Measurements from ENCODE around the gene TOR1AIP1.

- TF ChIP-seq ZBTB44 (tag by site-specific recombination; IDR thresholded peaks at IDR 0.05) (peak; percentile 64), ZIC2 (tag by site-specific recombination; IDR thresholded peaks at IDR 0.05) (no peak; the same call in 1 of the 2 replicates), ZSCAN16 (tag by site-specific recombination; IDR thresholded peaks at IDR 0.05) (no peak; the same call in 1 of the 2 replicates), ZNF121 (tag by site-specific recombination; IDR thresholded peaks at IDR 0.05) (no peak)
- TF ChIP-seq, protein P1, sequence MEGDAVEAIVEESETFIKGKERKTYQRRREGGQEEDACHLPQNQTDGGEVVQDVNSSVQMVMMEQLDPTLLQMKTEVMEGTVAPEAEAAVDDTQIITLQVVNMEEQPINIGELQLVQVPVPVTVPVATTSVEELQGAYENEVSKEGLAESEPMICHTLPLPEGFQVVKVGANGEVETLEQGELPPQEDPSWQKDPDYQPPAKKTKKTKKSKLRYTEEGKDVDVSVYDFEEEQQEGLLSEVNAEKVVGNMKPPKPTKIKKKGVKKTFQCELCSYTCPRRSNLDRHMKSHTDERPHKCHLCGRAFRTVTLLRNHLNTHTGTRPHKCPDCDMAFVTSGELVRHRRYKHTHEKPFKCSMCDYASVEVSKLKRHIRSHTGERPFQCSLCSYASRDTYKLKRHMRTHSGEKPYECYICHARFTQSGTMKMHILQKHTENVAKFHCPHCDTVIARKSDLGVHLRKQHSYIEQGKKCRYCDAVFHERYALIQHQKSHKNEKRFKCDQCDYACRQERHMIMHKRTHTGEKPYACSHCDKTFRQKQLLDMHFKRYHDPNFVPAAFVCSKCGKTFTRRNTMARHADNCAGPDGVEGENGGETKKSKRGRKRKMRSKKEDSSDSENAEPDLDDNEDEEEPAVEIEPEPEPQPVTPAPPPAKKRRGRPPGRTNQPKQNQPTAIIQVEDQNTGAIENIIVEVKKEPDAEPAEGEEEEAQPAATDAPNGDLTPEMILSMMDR (tag by site-specific recombination; IDR thresholded peaks at IDR 0.05), result peak; percentile 90
- TF ChIP-seq, protein P2, sequence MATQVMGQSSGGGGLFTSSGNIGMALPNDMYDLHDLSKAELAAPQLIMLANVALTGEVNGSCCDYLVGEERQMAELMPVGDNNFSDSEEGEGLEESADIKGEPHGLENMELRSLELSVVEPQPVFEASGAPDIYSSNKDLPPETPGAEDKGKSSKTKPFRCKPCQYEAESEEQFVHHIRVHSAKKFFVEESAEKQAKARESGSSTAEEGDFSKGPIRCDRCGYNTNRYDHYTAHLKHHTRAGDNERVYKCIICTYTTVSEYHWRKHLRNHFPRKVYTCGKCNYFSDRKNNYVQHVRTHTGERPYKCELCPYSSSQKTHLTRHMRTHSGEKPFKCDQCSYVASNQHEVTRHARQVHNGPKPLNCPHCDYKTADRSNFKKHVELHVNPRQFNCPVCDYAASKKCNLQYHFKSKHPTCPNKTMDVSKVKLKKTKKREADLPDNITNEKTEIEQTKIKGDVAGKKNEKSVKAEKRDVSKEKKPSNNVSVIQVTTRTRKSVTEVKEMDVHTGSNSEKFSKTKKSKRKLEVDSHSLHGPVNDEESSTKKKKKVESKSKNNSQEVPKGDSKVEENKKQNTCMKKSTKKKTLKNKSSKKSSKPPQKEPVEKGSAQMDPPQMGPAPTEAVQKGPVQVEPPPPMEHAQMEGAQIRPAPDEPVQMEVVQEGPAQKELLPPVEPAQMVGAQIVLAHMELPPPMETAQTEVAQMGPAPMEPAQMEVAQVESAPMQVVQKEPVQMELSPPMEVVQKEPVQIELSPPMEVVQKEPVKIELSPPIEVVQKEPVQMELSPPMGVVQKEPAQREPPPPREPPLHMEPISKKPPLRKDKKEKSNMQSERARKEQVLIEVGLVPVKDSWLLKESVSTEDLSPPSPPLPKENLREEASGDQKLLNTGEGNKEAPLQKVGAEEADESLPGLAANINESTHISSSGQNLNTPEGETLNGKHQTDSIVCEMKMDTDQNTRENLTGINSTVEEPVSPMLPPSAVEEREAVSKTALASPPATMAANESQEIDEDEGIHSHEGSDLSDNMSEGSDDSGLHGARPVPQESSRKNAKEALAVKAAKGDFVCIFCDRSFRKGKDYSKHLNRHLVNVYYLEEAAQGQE (tag by site-specific recombination; IDR thresholded peaks at IDR 0.05), result peak; percentile 76; the same call in 1 of the 2 replicates
Measured at GRCh38 chr1:179882253-179883039, at the start of gene TOR1AIP1.

Data from HEK293 (cell line).